A673 (cell line): Measurements from ENCODE around the gene KRTAP4-7. TPM values are rescaled to one million over a fixed set of nuclear protein-coding genes. Genes with fewer than 3 reads are reported as not detected.

Experiments
- BruUV-seq: library from RNA; stranded (reverse); fragments of 400-500 nt; replicated peaks from 2 replicates; lab custom pipeline; 2021; lab: Mats Ljungman, UMichigan
- CTCF ChIA-PET: fragments of 300-600 bp; sonication (Branson Sonifier 250); formaldehyde crosslinking; loops from one replicate; lab custom pipeline; 2022; ENCODE audit warnings: antibody characterized with exemption; lab: Charles Lee
- POLR2A ChIA-PET: fragments of 300-600 bp; sonication (Branson Sonifier 250); formaldehyde crosslinking; loops from one replicate; lab custom pipeline; 2022; ENCODE audit warnings: antibody characterized with exemption; ENCODE audit not compliant: low non-redundant PET; lab: Charles Lee
- DNase-seq: peaks from one replicate; pipeline ENCODE4 v3.0.0-alpha.2; 2015; ENCODE audit warnings: low spot score
- H3K27ac ChIP-seq: fragments of 200-600 bp; sonication (generic); 2 replicates; pipeline ENCODE4 v1.5.1; 2016; ENCODE audit warnings: mixed run types, low read depth, mild to moderate bottlenecking, mixed read lengths, antibody characterized with exemption, low read length; ENCODE audit not compliant: poor library complexity, severe bottlenecking
- H3K27me3 ChIP-seq: fragments of 200-600 bp; sonication (generic); replicated peaks from 2 replicates; pipeline ENCODE4 v1.6.1; 2017; ENCODE audit warnings: mixed run types, low read depth, mild to moderate bottlenecking, mixed read lengths, antibody characterized with exemption, low read length; ENCODE audit not compliant: insufficient read depth, poor library complexity
- H3K36me3 ChIP-seq: fragments of 200-600 bp; sonication (generic); 2 replicates; pipeline ENCODE4 v1.6.1; 2016; ENCODE audit warnings: mixed run types, mild to moderate bottlenecking, mixed read lengths, antibody characterized with exemption, low read length; ENCODE audit not compliant: insufficient read depth, poor library complexity, severe bottlenecking
- H3K4me1 ChIP-seq: fragments of 200-600 bp; sonication (generic); 2 replicates; pipeline ENCODE4 v1.6.1; 2017; ENCODE audit warnings: mixed run types, mild to moderate bottlenecking, mixed read lengths, antibody characterized with exemption, low read length; ENCODE audit not compliant: insufficient read depth, poor library complexity, severe bottlenecking
- H3K4me3 ChIP-seq: fragments of 200-600 bp; sonication (generic); 2 replicates; pipeline ENCODE4 v1.5.1; 2016; ENCODE audit warnings: low read depth, mixed run types, mild to moderate bottlenecking, mixed read lengths, low read length; ENCODE audit not compliant: poor library complexity, severe bottlenecking
- H3K9me3 ChIP-seq: fragments of 200-600 bp; sonication (generic); 2 replicates; pipeline ENCODE4 v1.6.1; 2016; ENCODE audit warnings: mixed run types, low read depth, mild to moderate bottlenecking, mixed read lengths, antibody characterized with exemption, low read length; ENCODE audit not compliant: poor library complexity, severe bottlenecking
- EZH2 ChIP-seq: fragments of 200-600 bp; sonication (generic); IDR thresholded peaks from 2 replicates; pipeline ENCODE4 v1.6.1; 2017; ENCODE audit warnings: borderline replicate concordance, low read depth, mild to moderate bottlenecking, mixed read lengths, antibody characterized with exemption, low read length; ENCODE audit not compliant: poor library complexity, severe bottlenecking
- intact Hi-C: fragments of 100-400 bp; cut with micrococcal nuclease; formaldehyde crosslinking; loops from one replicate; pipeline ENCODE4 v1.10.0; 2022; ENCODE audit not compliant: unreplicated experiment
- total RNA-seq: library from RNA; stranded (reverse); gene quantifications from 2 replicates; pipeline ENCODE4 v1.2.3, GENCODE V29; 2021
- TF ChIP-seq, protein P1 (sequence below): fragments of 300-800, 200-600 bp; sonication (generic); conservative IDR thresholded peaks from 2 replicates; pipeline ENCODE4 v1.5.1; 2017; ENCODE audit warnings: low read depth, mild to moderate bottlenecking, antibody characterized with exemption, low read length, moderate library complexity, mixed read lengths

Gene KRTAP4-7
- total RNA-seq, 1 experiment from 2014 or later: not detected

DNA sequence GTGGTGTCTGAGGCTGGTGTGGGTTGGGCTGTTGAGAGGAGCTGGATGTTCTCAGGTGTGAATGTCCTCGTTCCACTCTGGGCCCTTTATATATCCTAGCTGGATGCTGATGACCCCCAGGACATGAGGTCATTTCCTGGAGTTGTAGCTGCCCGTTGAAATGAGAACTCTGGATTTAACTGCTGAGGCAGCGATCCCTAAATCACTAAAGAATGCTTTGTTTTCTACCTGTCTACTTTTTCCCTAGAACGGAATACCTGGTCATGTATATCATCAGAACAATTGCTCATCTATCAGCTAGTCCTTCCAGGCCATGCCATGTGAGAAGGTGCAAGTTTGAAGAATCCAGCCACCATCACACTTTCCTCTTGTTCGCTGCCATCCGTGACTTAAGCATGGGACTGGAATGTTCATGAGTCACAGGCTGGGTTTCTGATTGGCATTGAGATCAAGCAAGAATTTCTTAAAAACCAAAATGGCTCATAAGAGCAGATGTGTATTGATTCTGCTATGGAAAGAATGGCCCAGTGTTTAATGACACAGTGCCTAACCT is 23.8 kb upstream of the KRTAP4-7 start, which contains the start of gene KRTAP2-3:
Gene KRTAP2-3, minus strand, starts transcription at position 63 of the 553 bp plus-strand sequence. CDS start 64 bp downstream, outside the sequence.
- Histone ChIP-seq H3K27me3 (no peaks in the 10 kb centered on the region), H3K4me3 (no peak within 1 kb of the TSS), H3K27ac (no peak within 1 kb of the TSS), H3K36me3 (no peaks in the 10 kb centered on the region), H3K9me3 (no peaks in the 10 kb centered on the region), H3K4me1 (no peaks in the 10 kb centered on the region)
- BruUV-seq: no TSS peak
- no peak for TF ChIP-seq EZH2
- TF ChIP-seq, protein P1, sequence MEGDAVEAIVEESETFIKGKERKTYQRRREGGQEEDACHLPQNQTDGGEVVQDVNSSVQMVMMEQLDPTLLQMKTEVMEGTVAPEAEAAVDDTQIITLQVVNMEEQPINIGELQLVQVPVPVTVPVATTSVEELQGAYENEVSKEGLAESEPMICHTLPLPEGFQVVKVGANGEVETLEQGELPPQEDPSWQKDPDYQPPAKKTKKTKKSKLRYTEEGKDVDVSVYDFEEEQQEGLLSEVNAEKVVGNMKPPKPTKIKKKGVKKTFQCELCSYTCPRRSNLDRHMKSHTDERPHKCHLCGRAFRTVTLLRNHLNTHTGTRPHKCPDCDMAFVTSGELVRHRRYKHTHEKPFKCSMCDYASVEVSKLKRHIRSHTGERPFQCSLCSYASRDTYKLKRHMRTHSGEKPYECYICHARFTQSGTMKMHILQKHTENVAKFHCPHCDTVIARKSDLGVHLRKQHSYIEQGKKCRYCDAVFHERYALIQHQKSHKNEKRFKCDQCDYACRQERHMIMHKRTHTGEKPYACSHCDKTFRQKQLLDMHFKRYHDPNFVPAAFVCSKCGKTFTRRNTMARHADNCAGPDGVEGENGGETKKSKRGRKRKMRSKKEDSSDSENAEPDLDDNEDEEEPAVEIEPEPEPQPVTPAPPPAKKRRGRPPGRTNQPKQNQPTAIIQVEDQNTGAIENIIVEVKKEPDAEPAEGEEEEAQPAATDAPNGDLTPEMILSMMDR: no peak
- POLR2A ChIA-PET: no interaction called here
- DNase-seq: no peak
- CTCF ChIA-PET: no interaction called here
- intact Hi-C loops: no loop called here

DNA sequence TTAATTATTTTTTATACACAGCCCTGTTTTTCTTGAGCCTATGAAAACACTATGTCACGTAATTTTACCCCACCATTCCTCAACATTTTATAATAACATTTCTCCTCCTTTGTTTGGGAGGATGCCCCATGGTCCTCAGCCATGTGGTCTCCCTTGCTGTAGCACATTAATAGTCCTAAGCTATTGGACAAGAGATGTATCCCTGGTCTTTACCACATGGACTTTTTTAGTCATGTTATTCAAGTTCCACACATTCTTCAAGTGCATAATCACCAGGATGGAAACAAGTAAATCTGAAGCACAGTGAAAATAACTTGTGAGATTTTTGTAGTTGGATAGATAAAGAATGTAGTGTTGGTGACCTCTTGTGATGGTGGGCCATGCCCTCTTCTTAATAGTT is 22.0 kb upstream of the KRTAP4-7 start:
- no peaks in the 10 kb centered on the region for H3K4me1 ChIP-seq
- no peaks in the 10 kb centered on the region for H3K27me3 ChIP-seq
- H3K4me3 ChIP-seq: no peak overlapping the region
- no peak overlapping the region for H3K27ac ChIP-seq
- BruUV-seq: no TSS peak
- intact Hi-C loops: no loop called here
- no peak for TF ChIP-seq EZH2
- TF ChIP-seq, protein P1: no peak
- DNase-seq: no peak
- H3K36me3 ChIP-seq: no peaks in the 10 kb centered on the region
- H3K9me3 ChIP-seq: no peaks in the 10 kb centered on the region
- ChIA-PET POLR2A (no interaction called here), CTCF (no interaction called here)

DNA sequence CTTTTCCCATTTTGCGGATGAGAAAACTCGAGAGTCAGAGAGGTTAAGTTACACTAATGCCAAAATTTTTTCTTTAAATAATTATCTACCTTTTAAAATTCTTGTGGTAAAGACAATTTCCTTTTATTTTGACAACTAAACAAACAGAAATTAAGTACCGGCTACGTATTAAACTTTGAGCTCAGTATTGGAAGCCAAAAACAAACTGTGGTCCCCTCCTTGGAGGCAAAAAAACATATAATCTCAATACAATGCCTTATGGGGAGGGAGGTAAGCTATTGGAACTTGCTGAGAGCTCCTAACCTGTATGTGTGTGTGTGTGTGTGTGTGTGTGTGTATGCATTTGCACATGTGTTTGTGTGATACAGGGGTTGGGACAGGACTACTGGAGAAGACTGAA is 20.5 kb upstream of the KRTAP4-7 start:
- Histone ChIP-seq H3K27ac (no peak overlapping the region), H3K9me3 (no peaks in the 10 kb centered on the region), H3K36me3 (no peaks in the 10 kb centered on the region), H3K4me1 (no peaks in the 10 kb centered on the region), H3K4me3 (no peak overlapping the region), H3K27me3 (no peaks in the 10 kb centered on the region)
- POLR2A ChIA-PET: no interaction called here
- intact Hi-C loops: no loop called here
- CTCF ChIA-PET: no interaction called here
- DNase-seq: no peak
- TF ChIP-seq, protein P1: no peak
- TF ChIP-seq EZH2: no peak
- BruUV-seq: no TSS peak
